GM18508 (cell line): ENCODE results near the gene ATOSB.
A peak's percentile ranks its signal among the peaks of the same experiment; 100 is the strongest.

Source experiments
- ATAC-seq: cut with Tn5 transposase; IDR thresholded peaks from one replicate; pipeline ENCODE4 v1.9.1; 2021; ENCODE audit warnings: moderate number of reproducible peaks; ENCODE audit not compliant: insufficient read depth, unreplicated experiment

The ATOSB gene

DNA sequence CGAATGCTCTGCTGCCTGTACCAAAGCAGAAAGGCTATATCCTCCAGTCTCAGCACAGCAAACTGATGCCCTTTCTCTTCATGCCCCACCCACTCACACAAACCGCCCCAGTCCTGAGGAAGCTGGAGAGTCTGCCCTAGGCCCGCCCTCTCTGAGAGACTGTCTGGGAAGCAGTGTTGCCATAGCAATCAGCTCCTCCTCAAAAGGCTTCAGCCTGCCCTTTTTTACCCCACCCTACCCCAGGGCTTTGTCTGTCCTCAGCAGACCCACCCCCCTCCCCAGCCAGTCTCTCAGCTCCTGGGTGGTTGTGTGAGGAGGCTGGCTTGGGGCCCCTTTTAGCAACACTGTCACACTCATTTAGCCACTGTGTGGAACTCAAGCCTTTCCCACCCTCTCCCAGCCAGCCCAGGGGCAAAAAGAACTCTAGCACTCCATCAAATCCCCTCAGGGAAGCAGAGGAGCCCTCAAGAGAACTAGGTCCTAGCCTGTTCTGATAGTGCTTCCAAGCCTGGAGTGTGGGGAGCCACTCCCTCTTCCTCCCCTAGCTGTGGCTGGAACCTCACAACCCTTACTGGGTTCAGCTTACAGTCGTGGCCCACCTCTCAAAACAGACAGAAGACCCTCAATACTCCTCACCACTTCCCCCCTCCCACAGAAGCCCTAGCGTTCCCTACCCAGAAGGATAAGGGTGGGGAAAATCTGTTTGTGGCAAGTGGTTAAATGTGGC is 1.4 kb downstream of the ATOSB start:
- ATAC-seq, result no peak

DNA sequence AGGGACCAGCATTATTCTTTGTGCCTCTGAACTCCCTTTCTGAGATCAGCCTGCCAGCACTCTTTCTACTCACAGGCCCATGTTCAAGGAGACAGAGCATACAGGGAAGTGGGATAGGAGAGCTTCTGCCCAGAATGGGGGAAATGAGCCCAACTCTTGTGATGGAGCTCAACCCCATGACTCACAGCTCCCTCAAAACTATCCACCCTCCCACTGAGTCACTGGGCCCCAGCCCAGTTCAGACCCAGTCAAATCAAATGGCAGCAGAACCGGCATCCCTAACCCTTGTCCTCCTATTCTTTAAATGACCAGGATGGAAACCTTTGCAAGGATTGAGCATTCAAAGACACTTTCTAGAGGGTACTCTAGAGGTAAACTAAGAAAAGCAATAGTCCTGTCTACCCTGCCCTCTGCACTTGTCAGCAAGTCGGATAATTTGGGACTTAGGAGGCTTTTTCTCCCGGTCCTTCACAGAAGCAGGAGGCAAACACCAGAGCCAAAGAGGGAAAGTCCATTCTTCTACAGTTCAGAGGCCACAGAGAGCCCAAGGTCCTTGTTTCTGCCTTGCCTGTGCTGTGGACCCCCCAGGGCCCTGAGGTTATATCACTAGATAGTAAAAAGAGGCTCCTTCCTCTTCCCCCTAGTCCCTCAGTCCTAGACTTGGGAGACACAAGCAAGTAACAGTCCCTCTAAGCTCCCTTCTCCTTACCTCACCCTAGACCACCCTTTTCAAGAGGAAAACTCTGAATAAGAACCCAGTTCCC is 3.2 kb downstream of the ATOSB start:
- no peak for ATAC-seq

- ATAC-seq, result peak; percentile 53
Observed at GRCh38 chr9:35111001-35111933, 4.4 kb downstream of the ATOSB start.

DNA sequence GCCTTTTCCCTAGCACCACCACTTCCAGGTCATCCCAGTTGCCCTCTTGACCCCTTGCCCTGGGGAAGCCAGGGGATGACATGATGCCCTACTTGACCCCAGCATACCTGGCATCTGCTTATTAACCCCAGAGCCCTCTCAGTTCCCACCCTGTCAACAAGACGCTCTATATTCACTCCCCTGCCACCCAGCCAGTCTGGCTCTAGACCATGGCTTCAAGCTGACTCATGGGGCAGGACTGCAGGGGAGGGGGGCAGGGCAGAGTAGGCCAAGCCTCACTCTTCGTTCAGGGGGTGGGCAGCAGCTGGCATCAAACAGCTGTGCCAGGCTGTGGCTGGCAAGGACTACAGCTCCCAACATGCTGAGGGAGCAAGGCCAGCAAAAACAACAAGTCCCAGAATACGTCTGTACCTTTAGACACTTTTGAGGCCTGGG is 5.3 kb downstream of the ATOSB start:
- no peak for ATAC-seq

GRCh38 chr9:35108946-35109575 is 6.6 kb downstream of the ATOSB start:
- no peak for ATAC-seq

- ATAC-seq, result no peak
Observed at GRCh38 chr9:35108461-35108860, 7.2 kb downstream of the ATOSB start.

GRCh38 chr9:35107297-35108290 is 8.1 kb downstream of the ATOSB start:
- no peak for ATAC-seq

DNA sequence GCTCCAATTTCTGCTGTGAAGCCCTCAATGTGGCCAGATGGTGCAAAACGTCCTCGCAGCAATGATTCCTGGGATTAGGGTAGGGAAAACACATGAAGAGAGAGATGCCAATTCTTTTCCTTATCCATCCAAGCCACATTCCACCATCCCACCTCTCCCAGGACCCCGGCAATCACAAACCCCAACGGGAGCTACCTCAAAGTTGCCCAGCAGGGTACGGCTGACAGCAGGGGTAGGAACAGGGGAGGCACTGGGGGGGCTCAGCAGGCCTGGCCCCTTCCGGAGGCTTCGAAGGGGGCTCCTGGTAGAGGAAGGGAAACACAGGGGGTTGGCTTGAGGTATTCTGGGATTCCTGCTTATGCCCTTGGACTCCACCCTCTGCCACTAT is 9.3 kb downstream of the ATOSB start:
- no peak for ATAC-seq

DNA sequence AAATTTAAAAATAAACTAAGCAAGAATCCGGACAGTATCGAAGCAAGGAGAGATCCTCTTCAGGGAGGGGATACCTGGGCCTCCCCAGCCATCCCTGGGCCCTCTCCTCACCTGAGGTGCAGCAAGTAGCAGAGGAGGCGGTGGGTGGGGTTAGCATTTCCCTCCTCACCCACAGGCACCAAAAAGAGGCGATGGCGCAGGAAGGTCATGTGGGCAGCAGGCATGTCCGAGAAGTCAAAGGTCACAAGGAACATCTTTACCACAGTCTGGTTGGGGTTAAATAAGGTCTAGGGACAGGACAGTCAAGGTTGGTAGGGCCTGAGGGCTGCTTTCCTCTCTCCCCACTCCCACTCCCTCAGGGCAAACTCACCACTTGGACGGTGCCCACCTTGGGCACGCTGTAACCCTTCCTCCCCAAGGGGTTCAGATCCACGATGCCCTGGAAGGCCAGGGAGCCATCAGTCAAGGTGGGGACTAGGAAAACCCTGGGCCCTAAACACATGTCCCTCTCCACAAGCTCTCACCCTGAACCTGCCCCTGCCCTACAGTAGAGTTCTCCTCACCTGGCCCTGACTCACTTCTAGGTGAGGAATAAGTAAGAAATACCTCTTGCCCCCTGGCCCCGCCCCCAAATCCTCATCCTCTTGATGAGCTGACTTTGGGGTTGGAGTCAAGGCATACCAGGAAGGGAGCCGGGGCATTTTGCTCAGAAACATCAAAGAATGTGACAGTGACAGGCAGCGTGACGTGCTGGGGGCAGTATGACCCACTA is 9.9 kb downstream of the ATOSB start:
- no peak for ATAC-seq

DNA sequence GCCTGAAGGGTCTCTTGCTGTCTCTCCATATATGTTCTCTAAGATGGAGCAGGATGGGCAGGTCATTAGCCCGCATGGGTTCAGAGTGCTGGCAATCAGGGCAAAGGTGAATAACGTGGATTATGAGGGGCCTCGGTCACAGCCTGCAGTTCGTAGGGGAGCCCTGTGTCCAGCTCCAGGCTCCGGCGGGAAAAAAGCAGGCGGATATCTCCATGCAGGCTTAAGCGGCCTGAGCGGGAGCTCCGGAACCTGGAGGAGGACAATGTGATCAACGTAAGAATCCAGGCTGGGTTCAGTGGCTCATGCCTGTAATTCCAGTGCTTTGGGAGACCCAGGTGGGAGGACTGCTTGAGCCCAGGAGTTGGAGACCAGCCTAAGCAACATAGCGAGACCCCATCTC is 10.5 kb downstream of the ATOSB start:
- no peak for ATAC-seq

- ATAC-seq, result no peak
Observed at GRCh38 chr9:35104586-35104985, 11.1 kb downstream of the ATOSB start.

DNA sequence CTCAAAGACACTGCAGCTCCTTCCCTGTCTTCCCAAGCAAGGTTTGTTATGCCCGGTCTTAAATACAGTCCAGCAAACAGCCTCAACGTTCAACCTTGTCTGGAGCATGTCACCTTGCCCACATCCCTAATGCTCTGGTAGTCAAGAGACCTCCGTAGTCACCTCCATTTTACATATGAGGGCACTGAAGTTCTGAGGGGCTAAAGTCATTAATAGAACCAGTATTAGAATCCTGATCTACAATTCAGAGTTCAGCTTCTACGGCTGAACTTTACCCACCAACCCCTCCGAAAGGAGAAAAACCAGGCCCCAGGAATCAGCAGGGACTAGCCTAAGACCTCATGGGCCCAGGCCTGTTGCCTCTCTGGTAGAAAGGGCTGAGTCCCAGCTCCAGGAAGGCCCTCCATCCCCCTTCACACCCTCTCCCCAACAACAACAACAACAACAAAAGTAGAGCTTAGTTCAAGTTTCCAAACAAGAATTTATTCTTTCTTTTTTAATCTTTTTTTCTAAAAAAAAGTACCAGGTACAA is 11.9 kb downstream of the ATOSB start:
- ATAC-seq, result no peak

GRCh38 chr9:35102769-35103659 is 12.6 kb downstream of the ATOSB start, which contains the start of gene STOML2:
Gene STOML2, minus strand, starts transcription at chr9:35103131. Its CDS starts 37 bp downstream, at chr9:35103094.
- peak; percentile 77 for ATAC-seq

DNA sequence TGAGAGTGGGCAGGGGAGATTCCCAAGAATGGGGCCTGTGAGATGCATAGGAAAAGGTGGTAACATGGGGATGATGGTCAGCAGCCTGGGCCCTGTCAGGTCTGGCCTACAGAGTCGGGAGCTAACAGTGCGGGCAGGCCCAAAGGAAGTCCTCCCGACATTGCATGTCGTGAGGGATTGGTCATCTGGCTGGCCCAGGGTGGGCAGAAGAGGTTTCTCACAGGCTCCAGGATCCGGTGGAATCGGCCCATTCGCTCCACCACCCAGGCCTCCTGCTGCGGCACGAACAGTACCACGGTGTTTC is 13.2 kb downstream of the ATOSB start:
- no peak for ATAC-seq

- ATAC-seq, result no peak
Observed at GRCh38 chr9:35097573-35097972, 18.1 kb downstream of the ATOSB start.

DNA sequence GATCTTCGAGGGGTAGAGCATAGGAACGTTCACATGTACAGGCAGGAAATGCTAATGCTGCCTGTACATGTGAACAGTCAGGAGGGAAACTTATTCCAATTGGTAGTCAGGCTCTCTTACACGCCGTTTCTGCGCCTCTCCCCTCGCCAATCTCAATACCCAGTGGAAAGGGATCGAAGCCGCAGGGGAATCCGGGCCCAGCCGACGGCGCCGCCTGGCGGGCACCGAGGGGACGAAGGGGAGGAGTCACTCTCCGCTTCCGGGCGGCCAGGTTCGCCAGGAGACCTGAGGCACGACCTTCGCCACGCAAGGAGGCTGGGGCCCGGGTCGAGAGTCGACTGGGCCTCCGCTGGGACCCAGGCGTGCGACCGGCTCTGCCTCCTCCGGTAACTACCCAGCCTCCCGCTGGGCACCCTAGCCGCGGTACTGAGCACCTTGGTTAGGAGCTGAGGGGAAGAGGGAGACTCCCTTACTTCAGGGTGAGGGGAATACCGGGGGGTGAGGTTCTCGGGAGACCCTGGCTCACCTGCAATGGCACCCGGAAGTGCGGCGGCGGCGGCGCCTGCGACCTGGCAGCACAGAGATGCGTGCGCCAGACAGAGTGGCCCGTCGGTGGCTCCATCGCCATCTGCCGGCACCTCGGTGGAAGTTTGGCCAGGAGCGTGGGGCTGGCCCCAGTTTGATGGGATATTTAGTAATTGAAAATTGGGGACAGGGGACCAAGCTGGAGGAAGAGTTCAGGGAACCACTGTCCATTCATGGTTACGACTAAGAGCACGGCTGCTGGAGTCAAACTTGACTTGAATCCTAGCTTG is 19.4 kb downstream of the ATOSB start, which contains the start of gene PIGO:
TSS of gene PIGO (minus strand) at position 557 of the 815 bp plus-strand sequence. CDS start 1,026 bp downstream, outside the sequence.
- ATAC-seq, result no peak
